ENCODE results near the gene VWA5B1.

GRCh38 chr1:20266642-20267041, 24.0 kb upstream of the VWA5B1 start:
- no peak for TF ChIP-seq EZH2phosphoT487 (IDR thresholded peaks at IDR 0.05; ENCODE audit: unreplicated experiment)
- peak; percentile 32 to 50; a peak in 3 of 4 replicates for TF ChIP-seq CTCF (conservative IDR thresholded peaks at IDR 0.05; ENCODE audit: low read depth in 2 of 2)
- no peak for TF ChIP-seq ETS1 (IDR thresholded peaks at IDR 0.05)
- no peak for TF ChIP-seq STAT1 (IDR thresholded peaks at IDR 0.05; ENCODE audit: unreplicated experiment)

Data from GM23338 (cell line).